GM23248 (cell line): ENCODE results near the gene RIPOR3.

Experiments used
- EZH2 ChIP-seq: fragments of 200-600 bp; sonication (generic); IDR thresholded peaks from 2 replicates; pipeline ENCODE4 v1.6.1; 2018; ENCODE audit warnings: antibody characterized with exemption, mild to moderate bottlenecking; ENCODE audit not compliant: insufficient read depth, poor library complexity, severe bottlenecking
- EZH2phosphoT487 ChIP-seq: fragments of 200-600 bp; sonication (generic); IDR thresholded peaks from 2 replicates; pipeline ENCODE4 v1.6.1; 2018; ENCODE audit warnings: antibody characterized with exemption, moderate library complexity, mild to moderate bottlenecking, low read depth; ENCODE audit not compliant: insufficient read depth

GRCh38 chr20:50629670-50630045, 61.7 kb downstream of the RIPOR3 start:
- TF ChIP-seq EZH2phosphoT487 = no peak
- TF ChIP-seq EZH2 = no peak
